Tibial nerve (tissue), 3 donors: Measurements from ENCODE around the gene TMEM158.

Experiments
- EP300 ChIP-seq, 2 donors: sonication (generic); formaldehyde crosslinking; IDR thresholded peaks; one replicate each; pipeline ENCODE4 v1.6.1; 2017; ENCODE audit warnings: antibody characterized with exemption in 2 of 2, mild to moderate bottlenecking in 1 of 2
- POLR2A ChIP-seq, 2 donors: fragments of 450-650 bp; IDR thresholded peaks; one replicate each; pipeline ENCODE4 v1.6.1; 2017; ENCODE audit warnings: antibody characterized with exemption in 2 of 2, mild to moderate bottlenecking in 2 of 2, moderate library complexity in 2 of 2

DNA sequence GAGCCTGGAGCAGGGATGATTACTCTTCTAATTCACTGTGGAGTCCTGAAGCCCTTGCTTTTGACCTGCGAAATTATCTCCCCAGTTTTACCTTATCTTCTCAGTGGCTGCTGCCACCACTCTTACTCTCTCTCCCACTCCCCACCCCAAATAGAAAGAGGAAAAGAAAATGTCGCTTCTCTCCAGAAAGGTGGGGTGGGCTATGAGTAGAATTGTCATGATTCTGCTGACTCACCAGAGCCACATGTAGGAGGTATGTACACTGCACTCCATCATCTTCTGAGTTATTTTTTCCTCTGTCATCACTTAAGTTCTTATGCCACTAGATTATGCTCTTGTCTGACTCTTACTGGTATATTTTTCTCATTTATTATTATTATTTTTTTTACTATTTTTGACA is 43.9 kb upstream of the TMEM158 start:
- TF ChIP-seq POLR2A (IDR thresholded peaks at IDR 0.05) (no peak), EP300 (IDR thresholded peaks at IDR 0.05) (no peak)
